Neuronal stem cell (in vitro differentiated cells): Measurements from ENCODE around the gene SINHCAF.

Source experiments
- DNase-seq: peaks from one replicate; pipeline ENCODE4 v3.0.0-alpha.2; 2013; ENCODE audit warnings: low spot score
- H2AFZ ChIP-seq: one replicate; pipeline ENCODE4 v1.6.1; 2013; ENCODE audit warnings: mild to moderate bottlenecking, low read length, inconsistent platforms
- H2AK5ac ChIP-seq: 2 replicates; pipeline ENCODE4 v1.6.1; 2013; ENCODE audit warnings: low read depth, mild to moderate bottlenecking, inconsistent platforms, low read length, moderate library complexity, mixed read lengths
- H2BK120ac ChIP-seq: 2 replicates; pipeline ENCODE4 v1.6.1; 2013; ENCODE audit warnings: low read depth, mild to moderate bottlenecking, inconsistent platforms, low read length, moderate library complexity, mixed read lengths
- H2BK12ac ChIP-seq: one replicate; pipeline ENCODE4 v1.6.1; 2013; ENCODE audit warnings: low read length, inconsistent platforms
- H2BK15ac ChIP-seq: 2 replicates; pipeline ENCODE4 v1.6.1; 2013; ENCODE audit warnings: mild to moderate bottlenecking, low read length, inconsistent platforms, mixed read lengths
- H2BK5ac ChIP-seq: one replicate; pipeline ENCODE4 v1.6.1; 2013; ENCODE audit warnings: inconsistent platforms, mild to moderate bottlenecking, low read length, moderate library complexity
- H3K14ac ChIP-seq: one replicate; pipeline ENCODE4 v1.6.1; 2013; ENCODE audit warnings: low read length, inconsistent platforms
- H3K18ac ChIP-seq: 2 replicates; pipeline ENCODE4 v1.6.1; 2013; ENCODE audit warnings: low read length, inconsistent platforms
- H3K23ac ChIP-seq: 2 replicates; pipeline ENCODE4 v1.6.1; 2013; ENCODE audit warnings: low read depth, mild to moderate bottlenecking, mixed read lengths, low read length, inconsistent platforms; ENCODE audit not compliant: poor library complexity
- H3K27ac ChIP-seq: replicated peaks from 3 replicates; pipeline ENCODE4 v1.5.1; 2013; ENCODE audit warnings: low read length, inconsistent platforms
- H3K27me3 ChIP-seq, 3 experiments: 2 replicates each; pipeline ENCODE4 v1.6.1; 2013; ENCODE audit warnings: low read length in 3 of 3, mild to moderate bottlenecking in 2 of 3, inconsistent platforms in 1 of 3, low read depth in 1 of 3, mixed read lengths in 1 of 3, moderate library complexity in 1 of 3; ENCODE audit not compliant: control insufficient read depth in 3 of 3, insufficient read depth in 3 of 3
- H3K36me3 ChIP-seq, 2 donors: replicated peaks in 1 of 2; 2 replicates each; pipeline ENCODE4 v1.6.1; 2013; ENCODE audit warnings: low read length in 2 of 2; ENCODE audit not compliant: control insufficient read depth in 2 of 2, insufficient read depth in 2 of 2
- H3K4ac ChIP-seq: 2 replicates; pipeline ENCODE4 v1.6.1; 2013; ENCODE audit warnings: inconsistent platforms, mild to moderate bottlenecking, low read length, moderate library complexity
- H3K4me1 ChIP-seq, 2 donors: 1 replicate in 1 of 2; 2 replicates in 1 of 2; pipeline ENCODE4 v1.6.1; 2013; ENCODE audit warnings: low read length in 2 of 2, low read depth in 1 of 2; ENCODE audit not compliant: control insufficient read depth in 2 of 2, insufficient read depth in 1 of 2
- H3K4me2 ChIP-seq: one replicate; pipeline ENCODE4 v1.6.1; 2013; ENCODE audit warnings: mild to moderate bottlenecking, low read length, inconsistent platforms; ENCODE audit not compliant: insufficient read depth, poor library complexity, severe bottlenecking
- H3K4me3 ChIP-seq, 2 donors: 2 replicates each; pipeline ENCODE4 v1.5.1; 2013; ENCODE audit warnings: low read length in 2 of 2, mild to moderate bottlenecking in 2 of 2, inconsistent platforms in 1 of 2, moderate library complexity in 1 of 2
- H3K79me1 ChIP-seq: one replicate; pipeline ENCODE4 v1.6.1; 2013; ENCODE audit warnings: low read depth, mild to moderate bottlenecking, inconsistent platforms, low read length, moderate library complexity
- H3K9ac ChIP-seq: one replicate; pipeline ENCODE4 v1.6.1; 2013; ENCODE audit warnings: mild to moderate bottlenecking, low read depth, low read length, inconsistent platforms; ENCODE audit not compliant: poor library complexity
- H3K9me3 ChIP-seq, 2 donors: replicated peaks in 1 of 2; 2 replicates each; pipeline versions ENCODE3 to v1.6.1; 2013; ENCODE audit warnings: low read length in 2 of 2, mild to moderate bottlenecking in 2 of 2, inconsistent platforms in 1 of 2, low read depth in 1 of 2, mixed read lengths in 1 of 2, moderate library complexity in 1 of 2; ENCODE audit not compliant: control insufficient read depth in 2 of 2, insufficient read depth in 1 of 2
- H4K8ac ChIP-seq: one replicate; pipeline ENCODE4 v1.6.1; 2013; ENCODE audit warnings: low read depth, mild to moderate bottlenecking, inconsistent platforms, low read length, moderate library complexity
- H4K91ac ChIP-seq: one replicate; pipeline ENCODE4 v1.6.1; 2013; ENCODE audit warnings: low read length, low read depth, mild to moderate bottlenecking, inconsistent platforms; ENCODE audit not compliant: poor library complexity
- WGBS, 2 donors: extraction: QIAGEN DNeasy Blood & Tissue Kit; methylation state at CpG; one replicate each; pipeline ENCODE4 v1.1.7; 2013; ENCODE audit warnings: missing lambda C conversion rate in 2 of 2, mixed read lengths in 1 of 2; ENCODE audit not compliant: insufficient read length in 2 of 2, insufficient replicate concordance in 1 of 2; ENCODE audit errors: extremely low coverage in 2 of 2; 5-methylcytosine and 5-hydroxymethylcytosine counted together

SINHCAF gene

DNA sequence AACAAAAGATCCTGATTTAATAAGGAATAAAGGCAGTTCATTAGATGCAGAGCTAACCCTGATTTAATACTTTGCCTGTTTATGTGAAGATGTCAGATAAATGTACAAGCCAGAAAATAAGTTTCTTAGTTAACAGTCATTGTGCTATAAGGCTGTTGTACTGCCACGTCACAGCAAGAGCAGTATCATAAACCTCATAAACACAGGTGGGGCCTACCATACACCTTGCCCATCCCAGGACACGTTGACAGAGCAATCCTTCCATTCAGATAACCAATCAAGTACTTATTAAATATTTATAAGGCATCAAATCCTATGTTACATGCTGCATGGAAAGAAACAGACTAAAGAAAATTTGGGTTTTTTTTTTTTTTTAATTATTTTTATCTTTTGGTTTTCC is 36.5 kb downstream of the SINHCAF start:
- no peak overlapping the region for H3K14ac ChIP-seq
- no peak overlapping the region for H3K4ac ChIP-seq
- peaks cover 7% of the 10 kb centered on the region for H3K79me1 ChIP-seq
- no peak overlapping the region for H2BK120ac ChIP-seq
- H4K8ac ChIP-seq, result no peak overlapping the region
- no peak overlapping the region for H3K23ac ChIP-seq
- no peak overlapping the region for H3K4me3 ChIP-seq
- no peak overlapping the region for H3K4me2 ChIP-seq
- no peak overlapping the region for H2BK15ac ChIP-seq
- no peak for DNase-seq
- peaks cover 2 to 25% of the 10 kb centered on the region in 2 donors for H3K9me3 ChIP-seq
- H3K4me1 ChIP-seq, result no peaks in the 10 kb centered on the region
- H2BK5ac ChIP-seq, result no peak overlapping the region
- H2BK12ac ChIP-seq, result no peak overlapping the region
- no CpG with 5 or more reads among the region's 2 CpGs for WGBS, 2 donors
- H3K27me3 ChIP-seq, result no peaks in the 10 kb centered on the region
- H4K91ac ChIP-seq, result no peak overlapping the region
- no peak overlapping the region for H2AFZ ChIP-seq
- H3K9ac ChIP-seq, result no peak overlapping the region
- peaks cover 30 to 100% of the 10 kb centered on the region in 2 donors for H3K36me3 ChIP-seq
- no peak overlapping the region for H2AK5ac ChIP-seq
- H3K18ac ChIP-seq, result no peak overlapping the region
- no peak overlapping the region for H3K27ac ChIP-seq

DNA sequence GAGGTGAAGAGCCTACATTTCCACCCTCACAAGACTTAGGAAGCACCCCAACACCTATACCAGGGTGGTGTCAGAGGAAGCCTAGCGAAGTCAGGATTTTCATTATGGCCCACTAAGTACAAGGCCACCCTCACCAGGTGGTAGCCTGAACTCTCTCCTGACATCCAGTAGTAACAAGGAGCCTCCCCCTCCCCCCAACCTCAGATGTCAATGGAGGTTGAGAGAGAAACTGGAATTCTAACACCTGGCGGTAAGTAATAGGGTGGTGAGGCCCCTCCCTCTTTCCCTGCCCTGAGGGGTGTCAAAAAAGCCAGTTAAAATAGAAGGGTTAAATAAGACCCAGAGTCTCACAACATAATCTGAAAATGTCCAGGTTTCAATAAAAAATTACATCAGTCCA is 37.6 kb downstream of the SINHCAF start:
- H2BK15ac ChIP-seq, result no peak overlapping the region
- H3K4me1 ChIP-seq, result no peaks in the 10 kb centered on the region
- peak overlapping the region; percentile 2 for H3K27ac ChIP-seq

DNA sequence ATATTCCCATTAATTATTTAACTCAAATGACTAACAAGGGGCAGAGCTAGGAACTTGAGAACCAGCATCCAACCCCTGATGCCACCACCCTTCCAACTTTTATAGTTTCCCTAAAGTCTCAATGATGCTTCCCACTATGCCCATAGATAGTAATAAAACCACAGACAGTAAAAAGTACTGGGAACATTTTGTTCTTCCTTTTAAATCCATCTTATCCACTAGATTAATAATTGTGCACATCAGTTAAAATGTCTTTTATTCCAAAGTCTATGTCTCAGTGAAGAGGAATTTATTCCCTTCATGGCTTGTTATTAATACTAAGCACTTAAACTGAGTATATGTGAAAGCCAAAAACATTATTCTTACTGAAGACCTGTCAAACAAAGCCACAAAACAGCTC is 45.8 kb downstream of the SINHCAF start:
- no peak for DNase-seq
- no peak overlapping the region for H3K4ac ChIP-seq
- no peak overlapping the region for H3K4me2 ChIP-seq
- peaks cover 5 to 17% of the 10 kb centered on the region in 2 donors for H3K4me1 ChIP-seq
- H3K9ac ChIP-seq, result no peak overlapping the region
- no peak overlapping the region for H4K91ac ChIP-seq
- no peak overlapping the region for H3K18ac ChIP-seq
- peaks cover 2 to 13% of the 10 kb centered on the region in 2 donors for H3K9me3 ChIP-seq
- H3K36me3 ChIP-seq, result peaks cover 16 to 78% of the 10 kb centered on the region in 2 donors
- H2BK5ac ChIP-seq, result no peak overlapping the region
- no peak overlapping the region for H2BK15ac ChIP-seq
- H2BK120ac ChIP-seq, result no peak overlapping the region
- H3K14ac ChIP-seq, result no peak overlapping the region
- H3K4me3 ChIP-seq, result no peak overlapping the region
- H2AFZ ChIP-seq, result no peak overlapping the region
- H3K27me3 ChIP-seq, result no peaks in the 10 kb centered on the region
- H2AK5ac ChIP-seq, result no peak overlapping the region
- no peak overlapping the region for H3K23ac ChIP-seq
- no peaks in the 10 kb centered on the region for H3K79me1 ChIP-seq
- H3K27ac ChIP-seq, result no peak overlapping the region
- no peak overlapping the region for H4K8ac ChIP-seq
- H2BK12ac ChIP-seq, result no peak overlapping the region

More for the DNA sequence above, 37.6 kb downstream of the SINHCAF start:
- Histone ChIP-seq H3K14ac (no peak overlapping the region), H3K18ac (no peak overlapping the region), H3K27me3 (no peaks in the 10 kb centered on the region), H2AK5ac (no peak overlapping the region), H3K4me2 (no peak overlapping the region), H3K4ac (no peak overlapping the region), H2BK120ac (no peak overlapping the region), H4K8ac (no peak overlapping the region), H4K91ac (no peak overlapping the region), H3K36me3 (peaks cover 31 to 100% of the 10 kb centered on the region in 2 donors), H2AFZ (no peak overlapping the region), H3K23ac (peak overlapping the region; percentile 39), H2BK5ac (no peak overlapping the region), H2BK12ac (no peak overlapping the region), H3K9me3 (peaks cover 2 to 31% of the 10 kb centered on the region in 2 donors), H3K79me1 (peaks cover 7% of the 10 kb centered on the region), H3K4me3 (no peak overlapping the region), H3K9ac (no peak overlapping the region)
- no peak for DNase-seq
- no CpG with 5 or more reads among the region's 2 CpGs for WGBS, 2 donors

DNA sequence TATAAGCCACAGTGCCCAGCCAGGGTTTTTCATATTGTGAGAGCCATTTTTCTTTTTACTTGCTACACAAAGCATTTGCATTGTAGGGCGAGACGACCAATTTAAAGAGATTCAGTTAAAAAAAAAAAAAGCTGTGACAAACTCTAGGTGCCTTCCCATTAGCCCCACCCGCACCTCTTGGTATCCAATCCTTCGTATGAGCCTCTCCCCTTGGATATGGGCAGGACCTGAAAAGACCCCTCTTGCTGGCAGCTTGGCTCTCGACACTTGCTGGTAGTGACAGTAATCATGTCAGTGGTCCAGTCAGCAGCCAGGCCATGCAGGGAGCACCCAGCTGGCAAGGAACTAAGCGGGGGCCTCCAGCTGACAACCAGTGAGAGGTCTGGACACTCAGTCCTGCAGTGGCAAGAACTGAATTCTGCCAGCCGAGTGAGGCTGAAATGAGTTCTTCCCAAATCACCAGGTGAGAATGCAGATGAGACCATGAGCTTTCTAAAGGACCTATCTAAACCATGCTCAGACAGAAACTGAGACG is 46.5 kb downstream of the SINHCAF start:
- DNase-seq, result no peak
- no peak overlapping the region for H3K14ac ChIP-seq
- H3K4me1 ChIP-seq, result peaks cover 5 to 17% of the 10 kb centered on the region in 2 donors
- peaks cover 13 to 76% of the 10 kb centered on the region in 2 donors for H3K36me3 ChIP-seq
- H2BK12ac ChIP-seq, result no peak overlapping the region
- H3K9ac ChIP-seq, result no peak overlapping the region
- H3K4me3 ChIP-seq, result no peak overlapping the region
- H2BK120ac ChIP-seq, result no peak overlapping the region
- H3K23ac ChIP-seq, result no peak overlapping the region
- no peaks in the 10 kb centered on the region for H3K27me3 ChIP-seq
- no CpG with 5 or more reads among the region's 8 CpGs for WGBS, 2 donors
- no peak overlapping the region for H2AK5ac ChIP-seq
- no peaks in the 10 kb centered on the region for H3K79me1 ChIP-seq
- no peak overlapping the region for H2BK15ac ChIP-seq
- H2AFZ ChIP-seq, result no peak overlapping the region
- H3K4ac ChIP-seq, result no peak overlapping the region
- no peak overlapping the region for H4K91ac ChIP-seq
- no peak overlapping the region for H3K4me2 ChIP-seq
- H4K8ac ChIP-seq, result no peak overlapping the region
- no peak overlapping the region for H2BK5ac ChIP-seq
- H3K9me3 ChIP-seq, result peaks cover under 1 to 5% of the 10 kb centered on the region in 2 donors
- H3K18ac ChIP-seq, result no peak overlapping the region
- no peak overlapping the region for H3K27ac ChIP-seq
